H9 (cell line): Measurements from ENCODE around the gene CEMIP. TPM values are rescaled to one million over a fixed set of nuclear protein-coding genes. Genes with fewer than 3 reads are reported as not detected.

Source experiments
- DNase-seq: peaks from one replicate; pipeline ENCODE4 v3.0.0-alpha.2; 2017
- H2AFZ ChIP-seq: one replicate; pipeline ENCODE4 v1.6.1; 2013; ENCODE audit warnings: mild to moderate bottlenecking, low read length, control low read depth, moderate library complexity
- H2AK5ac ChIP-seq: 2 replicates; pipeline ENCODE4 v1.6.1; 2013; ENCODE audit warnings: low read length, control low read depth, mixed read lengths; ENCODE audit not compliant: insufficient read length
- H2BK120ac ChIP-seq: one replicate; pipeline ENCODE4 v1.6.1; 2013; ENCODE audit warnings: low read depth, mild to moderate bottlenecking, low read length, control low read depth, inconsistent platforms; ENCODE audit not compliant: poor library complexity, severe bottlenecking
- H2BK12ac ChIP-seq: 2 replicates; pipeline ENCODE4 v1.6.1; 2013; ENCODE audit warnings: low read length, control low read depth, mixed read lengths, low read depth; ENCODE audit not compliant: insufficient read length
- H2BK15ac ChIP-seq: 2 replicates; pipeline ENCODE4 v1.6.1; 2013; ENCODE audit warnings: low read depth, low read length, control low read depth
- H2BK20ac ChIP-seq: one replicate; pipeline ENCODE4 v1.6.1; 2013; ENCODE audit warnings: low read depth, mild to moderate bottlenecking, low read length, control low read depth, inconsistent platforms; ENCODE audit not compliant: poor library complexity, severe bottlenecking
- H2BK5ac ChIP-seq: 2 replicates; pipeline ENCODE4 v1.6.1; 2013; ENCODE audit warnings: low read length, control low read depth, mixed read lengths; ENCODE audit not compliant: insufficient read length
- H3K14ac ChIP-seq: 2 replicates; pipeline ENCODE4 v1.6.1; 2013; ENCODE audit warnings: low read length, control low read depth; ENCODE audit not compliant: insufficient read depth
- H3K18ac ChIP-seq: 2 replicates; pipeline ENCODE4 v1.6.1; 2013; ENCODE audit warnings: low read depth, mild to moderate bottlenecking, mixed read lengths, low read length, control low read depth; ENCODE audit not compliant: insufficient read length
- H3K23ac ChIP-seq: 2 replicates; pipeline ENCODE4 v1.6.1; 2013; ENCODE audit warnings: low read length, control low read depth, mixed read lengths, low read depth; ENCODE audit not compliant: insufficient read length
- H3K23me2 ChIP-seq: 2 replicates; pipeline ENCODE4 v1.6.1; 2013; ENCODE audit warnings: low read depth, mild to moderate bottlenecking, mixed read lengths, low read length, control low read depth; ENCODE audit not compliant: insufficient read length, poor library complexity, severe bottlenecking
- H3K27ac ChIP-seq: 2 replicates; pipeline ENCODE4 v1.5.1; 2013; ENCODE audit warnings: low read length, control low read depth, mixed read lengths, low read depth; ENCODE audit not compliant: insufficient read length
- H3K27me3 ChIP-seq: 2 replicates; pipeline ENCODE4 v1.6.1; 2013; ENCODE audit warnings: low read length, control low read depth, inconsistent platforms; ENCODE audit not compliant: insufficient read depth
- H3K4ac ChIP-seq: 2 replicates; pipeline ENCODE4 v1.6.1; 2013; ENCODE audit warnings: low read depth, mild to moderate bottlenecking, control low read depth, inconsistent platforms, low read length, moderate library complexity
- H3K4me1 ChIP-seq: 2 replicates; pipeline ENCODE4 v1.6.1; 2013; ENCODE audit warnings: low read length, control low read depth, inconsistent platforms; ENCODE audit not compliant: insufficient read depth
- H3K4me2 ChIP-seq: 2 replicates; pipeline ENCODE4 v1.6.1; 2013; ENCODE audit warnings: low read length, control low read depth, mixed read lengths; ENCODE audit not compliant: insufficient read length, insufficient read depth
- H3K56ac ChIP-seq: 2 replicates; pipeline ENCODE4 v1.6.1; 2013; ENCODE audit warnings: low read depth, mild to moderate bottlenecking, mixed read lengths, low read length, control low read depth; ENCODE audit not compliant: insufficient read length
- H3K79me1 ChIP-seq: 2 replicates; pipeline ENCODE4 v1.6.1; 2013; ENCODE audit warnings: low read depth, mild to moderate bottlenecking, moderate library complexity, low read length, control low read depth, inconsistent platforms; ENCODE audit not compliant: insufficient read depth, poor library complexity, severe bottlenecking
- H3K79me2 ChIP-seq: 2 replicates; pipeline ENCODE4 v1.6.1; 2013; ENCODE audit warnings: low read length, control low read depth, inconsistent platforms; ENCODE audit not compliant: insufficient read depth
- H3K9ac ChIP-seq: 2 replicates; pipeline ENCODE4 v1.6.1; 2013; ENCODE audit warnings: low read length, control low read depth, mixed read lengths; ENCODE audit not compliant: insufficient read length; ENCODE audit errors: extremely low read depth
- H3K9me3 ChIP-seq: one replicate; pipeline ENCODE4 v1.6.1; 2013; ENCODE audit warnings: low read depth, low read length, inconsistent platforms; ENCODE audit not compliant: control insufficient read depth
- H3T11ph ChIP-seq: one replicate; pipeline ENCODE4 v1.6.1; 2013; ENCODE audit warnings: mild to moderate bottlenecking, low read length, control low read depth, inconsistent platforms
- H4K20me1 ChIP-seq: one replicate; pipeline ENCODE4 v1.6.1; 2013; ENCODE audit not compliant: control insufficient read depth, insufficient read length, insufficient read depth
- H4K5ac ChIP-seq: 2 replicates; pipeline ENCODE4 v1.6.1; 2013; ENCODE audit warnings: low read depth, mild to moderate bottlenecking, mixed read lengths, low read length, control low read depth; ENCODE audit not compliant: insufficient read length
- H4K8ac ChIP-seq: replicated peaks from 2 replicates; pipeline ENCODE4 v1.6.1; 2013; ENCODE audit warnings: low read length, control low read depth, mixed read lengths, low read depth; ENCODE audit not compliant: insufficient read length
- H4K91ac ChIP-seq: 2 replicates; pipeline ENCODE4 v1.6.1; 2013; ENCODE audit warnings: low read depth, mild to moderate bottlenecking, moderate library complexity, mixed read lengths, low read length, control low read depth; ENCODE audit not compliant: insufficient read length
- H3K27ac Mint-ChIP-seq, 3 experiments: 2 replicates in 2 of 3; 3 replicates in 1 of 3; pipeline ENCODE4 v1.8.0; 2020 to 2021; ENCODE audit warnings: mixed read lengths in 3 of 3, mild to moderate bottlenecking in 1 of 3, moderate library complexity in 1 of 3
- H3K27me3 Mint-ChIP-seq: 2 replicates; pipeline ENCODE4 v1.8.0; 2021; ENCODE audit warnings: low read depth, mild to moderate bottlenecking, moderate library complexity, mixed read lengths
- H3K36me3 Mint-ChIP-seq, 3 experiments: 2 replicates in 2 of 3; 3 replicates in 1 of 3; pipeline ENCODE4 v1.8.0; 2020 to 2021; ENCODE audit warnings: low read depth in 3 of 3, mixed read lengths in 3 of 3; ENCODE audit not compliant: insufficient read depth in 1 of 3
- H3K4me1 Mint-ChIP-seq, 2 experiments: 2 replicates each; pipeline ENCODE4 v1.8.0; 2020; ENCODE audit warnings: mixed read lengths in 2 of 2
- H3K4me3 Mint-ChIP-seq, 2 experiments: 2 replicates in 1 of 2; 3 replicates in 1 of 2; pipeline ENCODE4 v1.8.0; 2020 to 2021; ENCODE audit warnings: mild to moderate bottlenecking in 2 of 2, mixed read lengths in 2 of 2, moderate library complexity in 1 of 2
- H3K9me3 Mint-ChIP-seq, 2 experiments: 2 replicates in 1 of 2; 3 replicates in 1 of 2; pipeline ENCODE4 v1.8.0; 2020; ENCODE audit warnings: mild to moderate bottlenecking in 2 of 2, mixed read lengths in 2 of 2, moderate library complexity in 1 of 2
- CTCF ChIP-seq: fragments of 200-600 bp; sonication (generic); conservative IDR thresholded peaks from 3 replicates; pipeline ENCODE4 v1.8.0; 2021; ENCODE audit warnings: antibody characterized with exemption, mild to moderate bottlenecking
- whole genome bisulfite sequencing: extraction: QIAGEN DNeasy Blood & Tissue Kit; methylation state at CpG from one replicate; pipeline ENCODE4 v1.1.7; 2013; ENCODE audit warnings: missing lambda C conversion rate, low lambda C conversion rate, mixed read lengths; ENCODE audit not compliant: insufficient read length; ENCODE audit errors: extremely low coverage; 5-methylcytosine and 5-hydroxymethylcytosine counted together
- total RNA-seq: library from RNA; stranded (reverse); gene quantifications from 2 replicates; pipeline ENCODE4 v1.2.1, GENCODE V29; 2021

CEMIP gene
- total RNA-seq, 1 experiment from 2014 or later: 0.09 TPM

- Histone ChIP-seq H2AK5ac (no peak overlapping the region), H3K56ac (no peak overlapping the region), H2BK12ac (no peak overlapping the region), H2BK5ac (no peak overlapping the region), H3K27ac (no peak overlapping the region), H3K23me2 (no peaks in the 10 kb centered on the region), H2AFZ (no peak overlapping the region), H4K5ac (no peak overlapping the region), H3K4ac (no peak overlapping the region), H2BK120ac (no peak overlapping the region), H3K9me3 (no peaks in the 10 kb centered on the region), H3K4me1 (no peaks in the 10 kb centered on the region), H3K79me1 (peaks cover 11% of the 10 kb centered on the region), H2BK15ac (no peak overlapping the region), H3K4me2 (no peak overlapping the region), H4K91ac (no peak overlapping the region), H3K23ac (no peak overlapping the region), H3K14ac (no peak overlapping the region), H3K9ac (no peak overlapping the region), H4K8ac (no peak overlapping the region), H3T11ph (no peak overlapping the region), H4K20me1 (no peaks in the 10 kb centered on the region), H3K79me2 (peaks cover 9% of the 10 kb centered on the region; the same call in 1 of the 2 replicates), H2BK20ac (no peak overlapping the region), H3K18ac (no peak overlapping the region), H3K27me3 (no peaks in the 10 kb centered on the region)
- H3K9me3 Mint-ChIP-seq: no peaks in the 10 kb centered on the region
- no CpG with 5 or more reads among the region's 7 CpGs for whole genome bisulfite sequencing
- TF ChIP-seq CTCF: peak; percentile 84
- peak overlapping the region in 1 of 3 experiments; percentile 63; a peak in 2 of 7 replicates for H3K27ac Mint-ChIP-seq
- peak overlapping the region in 1 of 2 experiments; percentile 17; a peak in 1 of 5 replicates for H3K4me3 Mint-ChIP-seq
- no peaks in the 10 kb centered on the region for H3K27me3 Mint-ChIP-seq
- H3K36me3 Mint-ChIP-seq: peaks cover 22 to 56% (median 43%) of the 10 kb centered on the region in 3 experiments; a peak in 6 of 7 replicates
- peak; percentile 78 for DNase-seq
- H3K4me1 Mint-ChIP-seq: peaks cover 18 to 26% of the 10 kb centered on the region in 2 experiments
Observed at GRCh38 chr15:80977627-80978036, 198.5 kb downstream of the CEMIP start.
